SK-N-SH treated with all-trans-retinoic acid at 6 μM for 48 hours (cell line): ENCODE measurements around the gene CFAP61.

Experiments
- ARNTL ChIP-seq: fragments of 450-650 bp; formaldehyde crosslinking; IDR thresholded peaks from 2 replicates; pipeline ENCODE4 v1.5.0; 2020; ENCODE audit warnings: low read depth, mild to moderate bottlenecking, moderate library complexity, borderline replicate concordance
- TF ChIP-seq, protein P1 (sequence below): fragments of 250-450 bp; sonication (Bioruptor Pico); IDR thresholded peaks from 2 replicates; pipeline ENCODE4 v1.8.0; 2020; ENCODE audit warnings: mild to moderate bottlenecking, moderate library complexity, borderline replicate concordance

DNA sequence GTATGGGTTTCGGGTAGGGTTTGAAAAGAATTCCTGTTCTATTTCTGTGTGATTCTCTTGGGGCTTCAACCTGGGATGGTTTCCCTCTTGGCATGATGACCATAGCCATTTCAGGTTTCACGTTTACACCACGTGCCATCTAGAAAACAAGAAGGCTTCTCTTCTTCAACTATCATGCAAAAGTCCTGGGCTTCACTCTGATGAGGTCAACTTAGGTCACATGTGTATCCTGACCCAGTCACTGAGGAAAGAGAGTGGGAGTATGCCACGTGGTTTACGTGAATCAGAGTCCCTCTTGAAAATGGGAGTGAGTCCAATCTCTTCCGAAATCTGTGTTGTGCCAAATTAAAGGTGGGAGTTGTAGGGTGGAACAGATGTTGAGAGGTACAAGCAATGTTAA lies 174.2 kb downstream of the CFAP61 start:
- no peak for TF ChIP-seq ARNTL (CRISPR knock-in tag)
- TF ChIP-seq, protein P1, sequence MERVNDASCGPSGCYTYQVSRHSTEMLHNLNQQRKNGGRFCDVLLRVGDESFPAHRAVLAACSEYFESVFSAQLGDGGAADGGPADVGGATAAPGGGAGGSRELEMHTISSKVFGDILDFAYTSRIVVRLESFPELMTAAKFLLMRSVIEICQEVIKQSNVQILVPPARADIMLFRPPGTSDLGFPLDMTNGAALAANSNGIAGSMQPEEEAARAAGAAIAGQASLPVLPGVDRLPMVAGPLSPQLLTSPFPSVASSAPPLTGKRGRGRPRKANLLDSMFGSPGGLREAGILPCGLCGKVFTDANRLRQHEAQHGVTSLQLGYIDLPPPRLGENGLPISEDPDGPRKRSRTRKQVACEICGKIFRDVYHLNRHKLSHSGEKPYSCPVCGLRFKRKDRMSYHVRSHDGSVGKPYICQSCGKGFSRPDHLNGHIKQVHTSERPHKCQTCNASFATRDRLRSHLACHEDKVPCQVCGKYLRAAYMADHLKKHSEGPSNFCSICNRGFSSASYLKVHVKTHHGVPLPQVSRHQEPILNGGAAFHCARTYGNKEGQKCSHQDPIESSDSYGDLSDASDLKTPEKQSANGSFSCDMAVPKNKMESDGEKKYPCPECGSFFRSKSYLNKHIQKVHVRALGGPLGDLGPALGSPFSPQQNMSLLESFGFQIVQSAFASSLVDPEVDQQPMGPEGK (CRISPR knock-in tag): no peak
